GM18526 (cell line): ENCODE results near the gene CDC14B.

Experiments
- POLR2A ChIP-seq: IDR thresholded peaks from 3 replicates; pipeline ENCODE4 v1.6.1; 2011; ENCODE audit not compliant: insufficient read length; ENCODE audit errors: extremely low read depth

CDC14B gene

GRCh38 chr9:96641514-96641913 lies 21.9 kb upstream of the CDC14B start:
- no peak for TF ChIP-seq POLR2A

GRCh38 chr9:96638606-96639364 lies 19.1 kb upstream of the CDC14B start:
- no peak for TF ChIP-seq POLR2A

- no peak for TF ChIP-seq POLR2A
Measured at GRCh38 chr9:96636368-96636767, 16.7 kb upstream of the CDC14B start.

GRCh38 chr9:96626912-96627311 lies 7.3 kb upstream of the CDC14B start:
- TF ChIP-seq POLR2A, result no peak

- TF ChIP-seq POLR2A, result no peak
Measured at GRCh38 chr9:96621618-96622017, 2.0 kb upstream of the CDC14B start.

- no peak for TF ChIP-seq POLR2A
Measured at GRCh38 chr9:96620832-96621269, 1.2 kb upstream of the CDC14B start.

- no peak for TF ChIP-seq POLR2A
Measured at GRCh38 chr9:96620181-96620514, 505 bp upstream of the CDC14B start.

GRCh38 chr9:96619124-96619465 lies 548 bp downstream of the CDC14B start:
- TF ChIP-seq POLR2A, result no peak

GRCh38 chr9:96618209-96619123 lies 1.2 kb downstream of the CDC14B start:
- no peak for TF ChIP-seq POLR2A

- no peak for TF ChIP-seq POLR2A
Measured at GRCh38 chr9:96617439-96618185, 2.0 kb downstream of the CDC14B start.

- no peak for TF ChIP-seq POLR2A
Measured at GRCh38 chr9:96616817-96617438, 2.7 kb downstream of the CDC14B start.

- no peak for TF ChIP-seq POLR2A
Measured at GRCh38 chr9:96615411-96615810, 4.2 kb downstream of the CDC14B start.

GRCh38 chr9:96612966-96613589 lies 6.6 kb downstream of the CDC14B start:
- no peak for TF ChIP-seq POLR2A

GRCh38 chr9:96612105-96612965 lies 7.3 kb downstream of the CDC14B start:
- no peak for TF ChIP-seq POLR2A
